Activated naive CD4-positive, alpha-beta T cell treated with anti-CD3 and anti-CD28 coated beads, Interleukin-2, amount 50 U/mL, for 24 hours (primary cell): ENCODE results near the gene ATG7.

Experiments used
- H3K27ac Mint-ChIP-seq: one replicate; pipeline ENCODE4 v1.8.0; 2021; ENCODE audit warnings: mild to moderate bottlenecking, mixed read lengths
- H3K27me3 Mint-ChIP-seq: one replicate; pipeline ENCODE4 v1.8.0; 2021; ENCODE audit warnings: mixed read lengths
- H3K36me3 Mint-ChIP-seq: one replicate; pipeline ENCODE4 v1.8.0; 2021; ENCODE audit warnings: mixed read lengths
- H3K4me1 Mint-ChIP-seq: one replicate; pipeline ENCODE4 v1.8.0; 2021; ENCODE audit warnings: mixed read lengths
- H3K4me3 Mint-ChIP-seq: one replicate; pipeline ENCODE4 v1.8.0; 2021; ENCODE audit warnings: mild to moderate bottlenecking, mixed read lengths
- H3K9me3 Mint-ChIP-seq: one replicate; pipeline ENCODE4 v1.8.0; 2021; ENCODE audit warnings: mixed read lengths

Gene ATG7

DNA sequence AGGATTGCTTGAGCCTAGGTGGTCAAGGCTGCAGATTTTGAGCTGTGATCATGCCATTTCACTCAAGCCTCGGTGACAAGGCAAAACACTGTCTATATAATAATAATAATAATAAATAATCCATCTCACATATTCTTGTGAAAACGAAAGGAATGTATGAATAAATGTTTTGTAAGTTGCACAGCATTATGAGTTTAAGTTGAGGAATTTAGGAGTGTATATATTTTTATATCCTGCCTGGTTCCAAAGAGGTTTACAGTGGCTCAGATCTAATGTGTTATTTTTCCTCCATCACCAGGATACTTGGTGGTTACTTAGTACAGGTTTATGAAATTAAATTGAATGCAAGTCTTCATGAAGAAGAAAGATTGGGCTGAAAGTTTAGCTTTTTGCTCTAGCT lies 77.2 kb downstream of the ATG7 start:
- Mint-ChIP-seq H3K4me1 (no peaks in the 10 kb centered on the region), H3K27ac (no peak overlapping the region), H3K9me3 (no peaks in the 10 kb centered on the region), H3K27me3 (no peaks in the 10 kb centered on the region), H3K36me3 (peaks cover 45% of the 10 kb centered on the region), H3K4me3 (no peak overlapping the region)

- Mint-ChIP-seq H3K27ac (no peak overlapping the region), H3K9me3 (no peaks in the 10 kb centered on the region), H3K4me1 (no peaks in the 10 kb centered on the region), H3K4me3 (no peak overlapping the region), H3K36me3 (peaks cover 45% of the 10 kb centered on the region), H3K27me3 (no peaks in the 10 kb centered on the region)
These were observed 78.2 kb downstream of the ATG7 start for GRCh38 chr3:11350374-11350773.

DNA sequence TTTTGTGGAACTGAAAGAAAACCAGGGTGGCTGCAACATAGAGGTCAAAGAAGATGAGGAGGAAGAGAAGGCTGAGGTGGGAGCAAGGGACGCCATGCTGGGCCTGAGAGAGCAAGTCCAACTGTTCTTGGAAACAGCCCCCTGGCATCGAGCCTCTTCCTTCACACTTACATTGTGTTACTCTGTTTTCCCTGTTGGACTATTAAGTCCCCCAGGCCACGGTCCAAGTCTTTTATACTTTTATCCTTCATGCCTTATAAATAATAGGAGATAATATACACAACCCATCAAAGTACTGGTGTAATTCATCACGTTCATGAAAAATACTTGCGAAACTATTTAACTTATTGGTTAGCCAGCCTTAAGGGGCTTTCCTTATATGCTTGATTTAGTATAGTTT lies 79.3 kb downstream of the ATG7 start:
- Mint-ChIP-seq H3K4me1 (no peaks in the 10 kb centered on the region), H3K9me3 (no peaks in the 10 kb centered on the region), H3K4me3 (no peak overlapping the region), H3K36me3 (peaks cover 40% of the 10 kb centered on the region), H3K27me3 (no peaks in the 10 kb centered on the region), H3K27ac (no peak overlapping the region)

- Mint-ChIP-seq H3K4me3 (no peak overlapping the region), H3K9me3 (no peaks in the 10 kb centered on the region), H3K36me3 (peaks cover 10% of the 10 kb centered on the region), H3K4me1 (no peaks in the 10 kb centered on the region), H3K27me3 (no peaks in the 10 kb centered on the region), H3K27ac (no peak overlapping the region)
These were observed 84.1 kb downstream of the ATG7 start for GRCh38 chr3:11356269-11356668.

DNA sequence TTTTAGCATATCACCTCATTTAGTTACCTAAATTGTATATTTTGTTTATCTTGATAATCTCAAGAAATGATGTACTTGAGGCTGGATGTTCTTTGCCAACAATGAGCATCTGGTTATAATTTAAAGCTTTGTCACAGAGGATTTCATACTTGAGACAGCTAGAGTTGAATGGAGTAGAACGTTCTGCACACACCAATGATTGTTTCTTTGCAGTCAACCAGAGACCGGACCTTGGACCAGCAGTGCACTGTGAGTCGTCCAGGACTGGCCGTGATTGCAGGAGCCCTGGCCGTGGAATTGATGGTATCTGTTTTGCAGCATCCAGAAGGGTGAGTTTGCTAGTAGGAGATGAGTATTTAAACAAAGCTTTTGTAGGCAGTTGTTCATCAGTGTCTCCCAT lies 90.4 kb downstream of the ATG7 start:
- no peaks in the 10 kb centered on the region for H3K4me1 Mint-ChIP-seq
- peaks cover 18% of the 10 kb centered on the region for H3K36me3 Mint-ChIP-seq

GRCh38 chr3:11363715-11364114 lies 91.5 kb downstream of the ATG7 start:
- Mint-ChIP-seq H3K4me3 (no peak overlapping the region), H3K27me3 (no peaks in the 10 kb centered on the region), H3K27ac (no peak overlapping the region), H3K9me3 (no peaks in the 10 kb centered on the region), H3K4me1 (no peaks in the 10 kb centered on the region), H3K36me3 (peaks cover 21% of the 10 kb centered on the region)

More for the DNA sequence above, 90.4 kb downstream of the ATG7 start:
- no peaks in the 10 kb centered on the region for H3K9me3 Mint-ChIP-seq
- no peaks in the 10 kb centered on the region for H3K27me3 Mint-ChIP-seq
- no peak overlapping the region for H3K4me3 Mint-ChIP-seq
- H3K27ac Mint-ChIP-seq: no peak overlapping the region

GRCh38 chr3:11364181-11364580 lies 92.0 kb downstream of the ATG7 start:
- H3K9me3 Mint-ChIP-seq: no peaks in the 10 kb centered on the region
- peaks cover 20% of the 10 kb centered on the region for H3K36me3 Mint-ChIP-seq
- H3K27ac Mint-ChIP-seq: no peak overlapping the region
- no peaks in the 10 kb centered on the region for H3K27me3 Mint-ChIP-seq
- no peak overlapping the region for H3K4me3 Mint-ChIP-seq
- H3K4me1 Mint-ChIP-seq: no peaks in the 10 kb centered on the region

- H3K9me3 Mint-ChIP-seq: no peaks in the 10 kb centered on the region
- no peaks in the 10 kb centered on the region for H3K4me1 Mint-ChIP-seq
- H3K27me3 Mint-ChIP-seq: no peaks in the 10 kb centered on the region
- no peak overlapping the region for H3K27ac Mint-ChIP-seq
- H3K36me3 Mint-ChIP-seq: peaks cover 24% of the 10 kb centered on the region
- no peak overlapping the region for H3K4me3 Mint-ChIP-seq
These were observed 95.0 kb downstream of the ATG7 start for GRCh38 chr3:11367143-11367693.

DNA sequence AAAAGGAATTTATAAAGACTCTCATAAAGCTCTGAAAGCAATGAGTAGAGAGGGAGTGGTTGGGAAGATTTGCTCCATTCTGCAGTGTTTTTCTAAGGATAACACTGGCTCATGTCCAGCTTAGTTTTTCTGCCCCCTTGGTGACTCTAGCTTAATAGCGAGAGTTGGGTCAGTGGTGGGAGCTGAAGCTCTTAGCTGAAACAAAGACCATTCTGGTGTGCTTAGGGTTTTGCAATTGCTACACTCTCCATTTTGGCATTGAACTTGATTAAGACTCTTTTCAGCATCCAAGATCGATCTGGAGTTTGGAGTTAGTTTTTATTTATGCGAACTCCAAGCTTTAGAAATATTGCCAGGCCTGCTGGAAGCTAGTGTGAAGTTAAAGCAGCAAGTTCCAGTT lies 98.0 kb downstream of the ATG7 start:
- Mint-ChIP-seq H3K4me1 (no peaks in the 10 kb centered on the region), H3K27ac (no peak overlapping the region), H3K9me3 (no peaks in the 10 kb centered on the region), H3K27me3 (no peaks in the 10 kb centered on the region), H3K36me3 (peaks cover 15% of the 10 kb centered on the region), H3K4me3 (no peak overlapping the region)

DNA sequence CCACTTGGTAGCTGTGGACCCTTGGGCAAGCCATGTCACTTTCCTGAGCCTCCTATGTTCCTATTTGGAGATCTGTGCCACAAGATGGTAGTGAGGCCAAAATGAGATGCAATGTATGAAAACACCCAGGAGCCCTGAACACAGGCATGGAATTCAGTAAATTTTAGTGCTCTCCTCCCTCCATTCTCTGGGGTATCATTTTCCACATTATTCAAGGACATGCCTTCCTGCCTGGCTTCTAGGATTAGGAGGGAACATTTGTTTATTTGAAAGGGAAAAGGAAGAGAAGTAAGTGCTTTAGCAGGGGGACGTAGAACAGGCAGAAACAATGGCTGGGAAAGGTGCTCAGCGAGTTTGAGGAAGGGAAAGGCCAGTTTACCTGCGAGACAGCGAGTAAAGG lies 98.8 kb downstream of the ATG7 start:
- Mint-ChIP-seq H3K27me3 (no peaks in the 10 kb centered on the region), H3K27ac (no peak overlapping the region), H3K9me3 (no peaks in the 10 kb centered on the region), H3K4me1 (no peaks in the 10 kb centered on the region), H3K36me3 (peaks cover 14% of the 10 kb centered on the region), H3K4me3 (no peak overlapping the region)

DNA sequence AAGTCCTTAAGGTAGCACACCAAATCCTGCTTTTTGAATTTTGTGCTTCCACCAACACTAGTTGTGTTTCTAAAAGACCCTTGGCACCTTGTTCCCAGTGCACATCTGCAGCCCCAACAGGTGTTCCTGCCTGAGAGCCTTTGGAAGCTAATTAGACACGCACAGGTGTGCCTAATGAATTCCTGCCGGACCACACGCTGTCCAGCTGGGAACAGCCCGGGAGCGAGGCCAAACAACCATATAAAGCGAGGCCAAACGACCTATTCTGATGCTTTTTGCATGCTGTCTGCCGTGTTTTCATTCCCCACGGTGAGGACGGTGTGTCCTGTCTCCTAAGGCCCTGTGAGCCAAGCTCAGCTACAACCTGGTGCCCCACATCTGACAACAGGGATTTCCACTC lies 99.5 kb downstream of the ATG7 start:
- H3K4me1 Mint-ChIP-seq: no peaks in the 10 kb centered on the region
- no peaks in the 10 kb centered on the region for H3K27me3 Mint-ChIP-seq
- no peaks in the 10 kb centered on the region for H3K9me3 Mint-ChIP-seq
- no peak overlapping the region for H3K27ac Mint-ChIP-seq
- H3K4me3 Mint-ChIP-seq: no peak overlapping the region
- peaks cover 10% of the 10 kb centered on the region for H3K36me3 Mint-ChIP-seq

GRCh38 chr3:11373235-11373634 lies 101.0 kb downstream of the ATG7 start:
- Mint-ChIP-seq H3K9me3 (no peaks in the 10 kb centered on the region), H3K27me3 (no peaks in the 10 kb centered on the region), H3K36me3 (peaks cover 7% of the 10 kb centered on the region), H3K27ac (no peak overlapping the region), H3K4me1 (no peaks in the 10 kb centered on the region), H3K4me3 (no peak overlapping the region)

- Mint-ChIP-seq H3K27ac (no peak overlapping the region), H3K27me3 (no peaks in the 10 kb centered on the region), H3K36me3 (peaks cover 7% of the 10 kb centered on the region), H3K4me1 (no peaks in the 10 kb centered on the region), H3K4me3 (no peak overlapping the region), H3K9me3 (no peaks in the 10 kb centered on the region)
These were observed 101.5 kb downstream of the ATG7 start for GRCh38 chr3:11373654-11374053.

- no peaks in the 10 kb centered on the region for H3K27me3 Mint-ChIP-seq
These were observed 103.3 kb downstream of the ATG7 start for GRCh38 chr3:11375333-11376088.

DNA sequence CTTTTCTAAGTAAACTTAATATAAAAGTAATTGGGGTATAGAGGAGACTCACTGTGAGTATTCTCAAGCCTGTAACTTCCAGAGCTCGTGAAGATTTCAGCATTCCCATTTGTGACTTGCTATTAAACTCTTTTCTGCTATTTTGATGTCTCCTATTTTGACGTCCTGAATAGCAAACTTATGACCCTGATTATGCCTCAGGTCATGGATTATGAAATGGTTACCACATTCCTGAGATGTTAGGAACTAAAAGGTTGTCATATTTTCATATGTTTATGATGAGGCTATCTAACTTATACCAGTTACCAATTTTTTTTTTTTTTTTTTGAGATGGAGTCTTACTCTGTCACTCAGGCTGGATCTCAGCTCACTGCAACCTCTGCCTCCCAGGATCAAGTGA lies 105.5 kb downstream of the ATG7 start:
- Mint-ChIP-seq H3K36me3 (peaks cover 3% of the 10 kb centered on the region), H3K4me1 (no peaks in the 10 kb centered on the region), H3K27me3 (no peaks in the 10 kb centered on the region), H3K27ac (no peak overlapping the region), H3K4me3 (no peak overlapping the region), H3K9me3 (no peaks in the 10 kb centered on the region)

More at GRCh38 chr3:11375333-11376088, 103.3 kb downstream of the ATG7 start:
- Mint-ChIP-seq H3K27ac (no peak overlapping the region), H3K36me3 (peaks cover 7% of the 10 kb centered on the region), H3K9me3 (no peaks in the 10 kb centered on the region), H3K4me1 (no peaks in the 10 kb centered on the region), H3K4me3 (no peak overlapping the region)

- Mint-ChIP-seq H3K27ac (no peak overlapping the region), H3K9me3 (no peaks in the 10 kb centered on the region), H3K4me3 (no peak overlapping the region), H3K27me3 (no peaks in the 10 kb centered on the region), H3K4me1 (no peaks in the 10 kb centered on the region), H3K36me3 (peaks cover 7% of the 10 kb centered on the region)
These were observed 107.1 kb downstream of the ATG7 start for GRCh38 chr3:11379238-11379823.
